Stimulated activated CD4-positive, alpha-beta T cell treated with anti-CD3 and anti-CD28 coated beads, Interleukin-1b, Interleukin-23, amount 100 ng/mL, for 48 hours (primary cell): Measurements from ENCODE around the gene CAMK1.

ENCODE experiments used
- DNase-seq: peaks from one replicate; pipeline ENCODE4 v3.0.0-alpha.2; 2020

The CAMK1 gene

DNA sequence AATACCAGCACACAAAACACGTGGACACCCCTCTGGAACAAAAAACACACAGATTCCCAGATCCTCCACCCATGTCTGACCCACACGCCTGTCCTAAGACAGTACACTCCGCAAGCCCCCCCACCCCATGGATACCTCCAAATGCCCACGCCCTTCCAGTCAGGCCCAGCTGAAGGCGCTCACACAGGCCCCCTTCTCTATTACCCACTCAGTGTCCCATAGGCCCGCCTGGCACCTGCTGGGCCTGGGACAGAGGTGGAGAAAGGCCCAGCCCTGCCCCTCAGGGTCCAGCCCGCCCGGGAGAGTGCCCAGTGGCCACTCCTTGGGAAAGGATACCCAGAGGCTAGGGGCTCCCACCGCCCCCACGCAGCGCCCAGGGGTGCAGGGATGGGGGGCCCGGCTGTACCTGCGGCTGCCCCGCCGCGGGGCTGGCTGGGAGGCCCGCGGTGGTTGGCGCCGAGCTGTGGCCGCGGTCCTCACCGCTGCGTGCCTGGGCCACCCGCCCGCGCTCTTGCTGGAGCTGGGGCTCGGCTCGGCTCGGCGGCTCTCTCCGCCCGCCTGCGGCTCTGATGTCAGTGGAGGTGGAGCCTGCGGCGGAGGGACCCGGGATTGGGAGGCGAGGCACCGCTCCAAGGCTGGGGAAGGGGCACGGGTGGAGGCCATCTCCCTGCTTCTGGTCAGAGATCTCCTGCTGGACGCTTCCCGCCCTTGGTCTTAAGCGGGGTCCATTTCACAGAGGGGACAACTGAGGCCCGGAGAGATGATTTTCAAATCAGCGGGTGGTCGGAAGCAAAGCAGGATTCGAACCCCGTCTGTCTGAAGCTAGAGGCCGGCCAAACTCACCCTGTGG is at the start of gene CAMK1:
Gene CAMK1 (minus strand): TSS at position 522 of the 850 bp plus-strand sequence. CDS start 2,198 bp downstream, outside the sequence.
- peak; percentile 73 for DNase-seq

DNA sequence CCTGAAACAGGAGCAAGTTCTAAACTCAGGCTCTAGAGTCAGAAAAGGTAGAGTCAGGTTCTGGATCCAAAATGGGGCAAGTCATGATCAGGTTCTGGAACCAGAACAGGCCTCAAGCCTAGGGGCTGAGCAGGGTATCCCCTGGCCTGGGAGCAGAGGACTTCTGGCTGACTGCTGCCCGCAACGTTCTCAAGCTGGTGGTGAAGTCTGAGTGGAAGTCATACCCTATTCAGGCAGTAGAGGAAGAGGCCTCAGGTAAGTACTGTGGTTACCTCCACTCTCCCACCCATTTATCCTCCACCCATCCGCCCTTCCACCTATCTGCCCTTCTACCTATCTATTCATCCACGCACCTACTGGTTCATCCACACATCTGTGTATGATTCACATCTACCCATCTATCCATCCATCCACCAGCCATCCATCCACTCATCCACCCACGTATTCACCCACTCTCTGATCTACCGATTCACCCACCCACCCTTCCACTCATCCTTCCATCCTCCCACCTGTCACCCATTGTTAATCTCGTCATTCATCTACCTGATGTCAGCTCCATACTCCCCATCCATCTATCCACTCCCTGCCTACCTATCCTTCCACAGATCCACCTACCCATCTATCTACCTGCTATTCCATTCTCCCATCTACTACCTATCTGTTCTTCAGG is 49.1 kb upstream of the CAMK1 start:
- no peak for DNase-seq

DNA sequence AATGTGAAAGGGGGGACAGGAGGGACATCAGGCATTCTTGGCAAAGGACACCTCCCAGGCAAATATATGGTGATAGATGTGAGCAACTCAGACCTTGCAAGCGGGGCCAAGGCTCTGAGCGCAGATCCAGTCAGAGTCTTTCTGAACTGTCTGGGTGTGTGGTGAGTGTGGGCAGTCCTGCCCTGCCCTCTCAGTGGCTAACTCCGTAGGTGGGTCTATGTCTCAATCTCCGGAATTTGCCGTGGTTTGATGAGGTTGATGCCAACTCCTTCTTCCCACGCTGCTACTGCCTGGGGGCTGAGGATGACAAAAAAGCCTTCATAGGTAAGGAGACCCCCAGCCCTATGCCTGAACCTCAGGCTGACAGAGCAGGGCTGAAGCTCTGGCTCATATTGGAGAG is 47.7 kb upstream of the CAMK1 start:
- DNase-seq: no peak

DNA sequence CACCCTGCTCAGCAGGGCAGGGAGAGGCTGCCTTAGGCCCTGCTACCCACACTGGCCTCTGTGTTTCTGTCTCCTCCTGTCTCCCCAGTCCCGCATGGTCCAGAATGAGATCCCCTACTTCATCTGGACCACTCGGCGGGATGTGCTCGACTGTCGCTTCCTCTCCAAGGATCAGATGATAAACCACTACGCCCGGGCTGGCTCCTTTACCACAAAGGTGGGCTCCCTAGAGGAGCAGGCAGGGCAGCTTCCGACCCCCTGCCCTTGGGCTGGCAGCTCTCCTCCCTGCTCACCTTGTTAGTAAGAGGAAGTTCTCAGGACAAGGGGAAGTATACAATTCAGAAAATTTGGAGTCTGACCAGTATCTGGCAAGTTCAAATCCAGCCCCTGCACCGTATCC is 46.2 kb upstream of the CAMK1 start:
- DNase-seq: no peak

DNA sequence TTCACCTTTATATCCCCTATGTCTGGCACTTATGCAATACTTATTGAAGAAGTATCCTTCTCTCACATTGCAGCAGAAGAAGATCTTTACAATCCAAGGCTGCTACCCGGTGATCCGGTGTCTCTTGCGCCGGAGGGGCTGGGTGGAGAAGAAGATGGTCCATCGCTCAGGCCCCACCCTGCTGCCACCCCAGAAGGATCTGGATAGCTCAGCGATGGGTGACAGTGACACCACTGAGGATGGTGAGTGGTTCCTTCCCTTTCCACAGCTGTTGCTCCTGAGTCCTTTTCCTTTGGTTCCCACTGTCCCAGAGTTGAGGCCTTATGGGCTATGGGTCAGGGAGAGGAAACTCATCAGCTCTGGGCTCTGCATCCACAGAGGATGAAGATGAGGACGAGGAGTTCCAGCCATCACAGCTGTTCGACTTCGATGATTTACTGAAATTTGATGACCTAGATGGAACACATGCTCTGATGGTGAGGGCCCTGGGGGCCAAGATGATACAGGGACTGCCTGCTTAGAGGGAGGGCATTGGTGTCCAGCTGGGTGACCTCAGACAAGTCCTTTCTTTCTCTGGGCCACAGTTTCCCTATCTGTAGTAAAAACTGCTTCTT is 43.2 kb upstream of the CAMK1 start:
- no peak for DNase-seq

DNA sequence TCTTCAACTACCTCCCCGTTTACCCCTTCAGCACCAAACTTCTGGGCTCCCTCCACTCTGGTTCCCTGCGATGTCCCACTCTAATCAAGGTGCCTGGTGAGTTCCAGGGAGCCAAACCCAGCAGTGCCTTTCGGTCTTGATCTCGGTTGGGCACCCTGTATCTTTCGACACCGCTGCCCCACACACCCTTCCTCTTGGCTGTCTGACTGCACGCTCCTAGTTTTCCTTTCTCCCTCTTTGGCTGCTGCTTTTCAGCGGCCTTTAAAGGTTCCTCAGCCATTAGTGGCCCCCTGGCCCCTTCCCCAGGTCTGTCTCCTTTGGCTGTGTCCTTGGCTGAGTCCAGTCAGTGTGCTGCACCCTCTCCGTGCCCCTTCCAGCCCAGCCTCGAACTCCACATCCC is 41.1 kb upstream of the CAMK1 start:
- no peak for DNase-seq

GRCh38 chr3:9810433-9810770 is 40.7 kb upstream of the CAMK1 start:
- no peak for DNase-seq

DNA sequence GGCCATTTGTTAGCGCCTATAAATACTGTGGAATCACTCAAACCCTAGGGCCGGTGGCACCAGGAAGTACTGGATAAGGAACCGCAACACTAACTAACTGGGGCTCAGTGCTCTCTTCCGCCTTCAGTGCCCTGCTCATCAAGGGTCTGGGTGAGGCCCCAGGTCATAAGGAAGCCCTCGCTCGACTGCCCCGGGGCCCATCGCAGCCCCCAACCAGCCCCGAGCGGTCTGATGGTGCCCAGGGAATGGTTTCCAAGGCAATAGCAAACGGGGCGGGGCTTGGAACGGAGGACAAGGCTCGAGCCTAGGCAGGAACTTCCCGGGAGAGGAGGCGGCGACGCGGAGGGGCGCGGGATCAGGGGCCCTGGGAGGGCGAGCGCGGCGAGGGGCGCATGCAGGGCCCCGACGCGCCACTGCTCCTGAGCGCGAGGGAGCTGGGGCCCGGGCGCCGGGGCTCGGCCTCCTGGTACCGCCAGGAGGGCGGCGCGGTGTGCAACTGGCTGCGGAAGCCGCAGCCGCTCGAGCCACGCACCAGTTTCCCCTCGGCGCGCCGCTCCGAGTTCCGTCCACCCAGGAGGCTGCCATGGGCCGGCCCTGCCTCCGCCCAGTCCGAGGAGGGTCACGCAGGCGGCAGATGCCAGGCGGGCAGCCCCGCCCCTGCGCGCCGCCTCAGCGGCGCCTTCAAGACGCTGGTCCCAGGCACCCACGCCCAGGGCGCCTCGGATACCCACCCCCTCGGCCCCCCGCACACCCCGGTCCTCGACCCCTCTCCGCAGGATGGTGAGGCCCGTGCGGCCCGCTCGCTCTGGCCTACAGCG is 40.1 kb upstream of the CAMK1 start, which contains the start of gene TTLL3:
Gene TTLL3 (plus strand): TSS at position 648 of the 818 bp plus-strand sequence. CDS start 400 bp downstream, outside the sequence.
- DNase-seq: peak; percentile 25

DNA sequence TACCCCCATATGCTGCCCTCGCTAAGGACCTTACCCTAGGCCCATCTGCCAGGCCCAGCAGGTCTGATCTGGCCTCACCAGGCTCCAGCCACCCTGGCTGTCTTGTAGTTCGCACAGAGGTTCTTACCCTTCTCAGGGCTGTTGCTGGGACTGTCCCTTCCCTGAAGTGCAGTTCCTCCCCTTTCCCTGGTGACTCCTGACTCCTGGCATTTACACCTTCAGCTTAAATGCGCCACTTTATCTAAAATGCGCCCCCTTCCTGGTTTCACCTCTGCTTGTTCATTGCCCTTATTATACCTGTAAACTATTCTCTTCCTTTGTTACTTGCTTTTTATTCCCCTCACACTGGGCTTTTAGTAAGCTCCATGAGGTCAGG is 39.5 kb upstream of the CAMK1 start:
- DNase-seq: no peak

DNA sequence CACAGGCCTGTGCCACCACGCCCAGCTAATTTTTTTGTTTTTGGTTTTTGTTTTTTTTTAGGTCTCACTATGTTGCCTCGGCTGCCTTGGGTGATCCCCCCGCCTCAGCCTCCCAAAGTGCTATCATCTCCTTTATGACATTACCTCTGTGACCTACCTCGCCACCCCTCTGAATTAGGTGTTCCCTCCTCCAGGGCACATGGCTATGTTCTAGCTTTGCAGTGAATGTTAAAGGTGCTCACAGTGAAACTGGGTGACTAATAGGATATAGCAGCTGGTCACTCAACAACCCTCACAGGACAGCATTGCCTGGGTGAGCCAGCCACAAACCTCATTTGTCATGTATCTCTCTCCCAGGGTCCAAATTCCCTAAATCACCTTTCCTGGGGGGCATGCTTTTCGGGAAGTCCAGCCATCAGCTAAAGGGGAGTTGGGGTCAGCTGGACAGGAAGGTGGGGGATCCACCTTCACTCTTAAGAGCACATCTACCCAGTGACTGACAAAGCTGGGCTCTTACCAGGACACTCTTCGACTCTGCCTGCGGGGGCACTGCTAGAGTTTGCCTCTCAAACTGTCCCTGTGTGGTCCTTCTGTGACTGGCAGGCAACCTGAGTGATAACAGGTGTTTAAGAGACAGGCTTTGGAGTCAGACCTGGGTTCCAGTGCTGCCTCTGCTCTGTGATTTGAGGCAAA is 38.7 kb upstream of the CAMK1 start:
- peak; percentile 61 for DNase-seq

DNA sequence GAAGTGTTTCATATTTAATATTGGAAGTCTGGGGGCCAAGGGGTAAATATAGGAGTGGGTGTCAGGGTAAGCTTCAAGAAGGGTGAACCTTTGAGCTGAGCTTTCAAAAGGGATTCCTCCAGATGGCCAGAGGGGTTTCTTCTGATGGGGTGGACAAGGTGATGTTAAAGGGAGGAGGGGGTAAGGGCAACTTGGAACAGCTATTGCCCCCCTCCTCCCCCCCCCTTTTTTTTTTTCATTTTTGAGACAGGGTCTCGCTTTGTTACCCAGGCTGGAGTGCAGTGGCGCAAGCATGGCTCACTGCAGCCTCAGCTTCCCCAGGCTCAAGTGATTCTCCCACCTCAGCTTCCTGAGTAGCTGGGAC is 38.2 kb upstream of the CAMK1 start:
- DNase-seq: no peak

- no peak for DNase-seq
These were observed 37.2 kb upstream of the CAMK1 start for GRCh38 chr3:9806688-9807589.

- no peak for DNase-seq
These were observed 36.4 kb upstream of the CAMK1 start for GRCh38 chr3:9806137-9806536.

DNA sequence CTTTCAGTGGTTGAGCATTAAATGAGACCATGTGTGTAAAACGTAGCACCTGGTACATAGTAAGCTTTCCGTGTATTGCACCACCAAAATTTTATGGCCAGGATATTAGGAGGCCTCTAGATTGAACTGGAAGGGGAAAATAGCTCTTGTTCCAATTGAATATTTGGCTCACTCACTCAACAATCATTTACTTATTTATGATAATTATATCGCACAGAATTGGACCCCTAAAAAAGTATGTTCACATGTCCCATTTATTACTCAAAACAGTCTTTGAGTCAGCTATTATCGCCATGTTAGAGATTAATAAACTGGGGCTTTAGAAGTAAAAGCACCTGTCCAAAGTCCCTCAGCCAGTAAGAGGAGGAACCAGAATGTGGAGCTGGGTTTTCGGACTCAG is 35.2 kb upstream of the CAMK1 start:
- DNase-seq: no peak

- no peak for DNase-seq
These were observed 33.7 kb upstream of the CAMK1 start for GRCh38 chr3:9803494-9803893.

- no peak for DNase-seq
These were observed 30.8 kb upstream of the CAMK1 start for GRCh38 chr3:9800529-9800928.

GRCh38 chr3:9797196-9797945 is 27.6 kb upstream of the CAMK1 start:
- DNase-seq: no peak

GRCh38 chr3:9795207-9795606 is 25.5 kb upstream of the CAMK1 start:
- DNase-seq: no peak

GRCh38 chr3:9794400-9794799 is 24.7 kb upstream of the CAMK1 start:
- DNase-seq: no peak

DNA sequence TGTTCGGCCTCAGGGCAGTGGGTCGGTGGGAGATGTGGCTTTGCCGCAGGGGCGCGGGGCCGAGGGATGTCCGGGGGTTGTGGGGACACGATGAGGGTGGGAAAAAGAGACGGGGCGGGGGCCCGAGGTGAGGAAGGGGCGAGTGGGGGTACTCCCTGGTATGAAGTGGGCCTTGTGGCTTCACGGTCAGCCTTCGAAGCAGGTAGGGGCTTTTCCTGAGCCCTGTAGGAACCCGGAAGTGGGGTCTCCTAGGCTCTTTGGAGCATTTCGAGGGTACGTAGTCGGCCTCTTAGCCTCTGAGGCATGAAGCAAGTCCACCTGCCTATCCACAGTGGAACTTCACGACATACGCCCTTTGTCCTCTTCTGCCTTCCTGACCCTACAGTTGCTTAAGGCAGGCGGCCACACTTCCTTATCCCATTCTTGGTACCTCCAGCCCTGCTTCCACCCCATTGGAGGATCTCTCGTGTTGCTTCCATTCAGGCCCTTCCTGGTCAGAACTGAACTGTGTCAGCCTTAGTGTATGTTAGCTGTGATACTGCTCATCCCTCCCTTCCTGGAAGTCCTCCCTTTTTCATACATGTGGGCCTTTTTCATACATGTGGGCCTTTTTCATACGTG is 23.5 kb upstream of the CAMK1 start:
- peak; percentile 49 for DNase-seq
